HEK293 (cell line): ENCODE results near the gene RNF43.

Source experiments
- CTCF ChIA-PET: fragments of 350-600 bp; formaldehyde crosslinking; extraction: SDS; loops from one replicate; lab custom pipeline; 2021; ENCODE audit warnings: antibody characterized with exemption; lab: Yijun Ruan, JAX
- POLR2A ChIA-PET: fragments of 300-600 bp; formaldehyde crosslinking; extraction: SDS; loops from one replicate; lab custom pipeline; 2020; ENCODE audit warnings: antibody characterized with exemption, inconsistent platforms; lab: Yijun Ruan, JAX
- H3K27ac ChIP-seq: fragments of 200-500 bp; sonication (Bioruptor generic); 2 replicates; pipeline ENCODE4 v1.5.1; 2014; ENCODE audit warnings: low read depth, low read length, control low read depth, inconsistent platforms; ENCODE audit errors: extremely low read depth
- H3K36me3 ChIP-seq, 2 experiments: fragments of 200-500 bp in 1 of 2; sonication (Bioruptor generic) in 1 of 2; 1 replicate in 1 of 2; 2 replicates in 1 of 2; pipeline ENCODE4 v1.5.1; 2014 to 2017; ENCODE audit warnings: inconsistent platforms in 2 of 2, low read length in 2 of 2; ENCODE audit not compliant: control insufficient read depth in 2 of 2, insufficient read depth in 1 of 2
- H3K4me1 ChIP-seq: fragments of 200-500 bp; sonication (Bioruptor generic); 2 replicates; pipeline ENCODE4 v1.5.1; 2014; ENCODE audit warnings: mild to moderate bottlenecking, low read length, inconsistent platforms; ENCODE audit not compliant: control insufficient read depth, insufficient read depth
- H3K4me3 ChIP-seq: 2 replicates; pipeline ENCODE4 v1.5.1; 2011; ENCODE audit warnings: low read depth, mild to moderate bottlenecking, control low read depth, low read length, moderate library complexity
- H3K9me3 ChIP-seq: fragments of 200-500 bp; sonication (Bioruptor generic); 2 replicates; pipeline ENCODE4 v1.5.1; 2014; ENCODE audit warnings: low read depth, low read length, inconsistent platforms; ENCODE audit not compliant: control insufficient read depth, insufficient read depth
- ATF2 ChIP-seq: fragments of 450-650 bp; formaldehyde crosslinking; IDR thresholded peaks from 2 replicates; pipeline ENCODE4 v1.5.1; 2016; ENCODE audit warnings: missing biosample characterization, missing genetic modification characterization, low read depth
- BCL6B ChIP-seq: fragments of 450-650 bp; formaldehyde crosslinking; IDR thresholded peaks from 2 replicates; pipeline ENCODE4 v1.5.1; 2017; ENCODE audit warnings: missing biosample characterization, missing genetic modification characterization
- ELK4 ChIP-seq: IDR thresholded peaks from 2 replicates; pipeline ENCODE4 v1.6.1; 2011; ENCODE audit warnings: mild to moderate bottlenecking, low read depth, low read length, borderline replicate concordance
- GFI1B ChIP-seq: fragments of 450-650 bp; formaldehyde crosslinking; IDR thresholded peaks from 2 replicates; pipeline ENCODE4 v1.5.1; 2016; ENCODE audit warnings: missing biosample characterization, missing genetic modification characterization
- GLI4 ChIP-seq: fragments of 450-650 bp; formaldehyde crosslinking; IDR thresholded peaks from 2 replicates; pipeline ENCODE4 v1.5.1; 2016; ENCODE audit warnings: missing biosample characterization, missing genetic modification characterization
- GLIS1 ChIP-seq: fragments of 450-650 bp; formaldehyde crosslinking; IDR thresholded peaks from 2 replicates; pipeline ENCODE4 v1.5.1; 2016; ENCODE audit warnings: missing biosample characterization, missing genetic modification characterization
- INSM2 ChIP-seq: fragments of 450-650 bp; formaldehyde crosslinking; IDR thresholded peaks from 2 replicates; pipeline ENCODE4 v1.5.1; 2016; ENCODE audit warnings: missing biosample characterization, missing genetic modification characterization
- PRDM6 ChIP-seq: fragments of 450-650 bp; formaldehyde crosslinking; IDR thresholded peaks from 2 replicates; pipeline ENCODE4 v1.5.1; 2017; ENCODE audit warnings: missing biosample characterization, missing genetic modification characterization
- SCRT2 ChIP-seq: fragments of 450-650 bp; formaldehyde crosslinking; IDR thresholded peaks from 2 replicates; pipeline ENCODE4 v1.5.1; 2016; ENCODE audit warnings: missing biosample characterization, missing genetic modification characterization
- SP3 ChIP-seq: fragments of 450-650 bp; formaldehyde crosslinking; IDR thresholded peaks from 2 replicates; pipeline ENCODE4 v1.5.1; 2016; ENCODE audit warnings: missing biosample characterization, missing genetic modification characterization
- SP7 ChIP-seq: fragments of 450-650 bp; formaldehyde crosslinking; IDR thresholded peaks from 2 replicates; pipeline ENCODE4 v1.5.1; 2016; ENCODE audit warnings: missing biosample characterization, missing genetic modification characterization
- ZBTB1 ChIP-seq: fragments of 450-650 bp; formaldehyde crosslinking; IDR thresholded peaks from 2 replicates; pipeline ENCODE4 v1.5.1; 2016; ENCODE audit warnings: missing biosample characterization, missing genetic modification characterization
- ZBTB7A ChIP-seq: fragments of 450-650 bp; formaldehyde crosslinking; IDR thresholded peaks from 2 replicates; pipeline ENCODE4 v1.5.1; 2016; ENCODE audit warnings: low read depth, missing biosample characterization, missing genetic modification characterization
- ZNF18 ChIP-seq: fragments of 450-650 bp; formaldehyde crosslinking; IDR thresholded peaks from 2 replicates; pipeline ENCODE4 v1.5.1; 2016; ENCODE audit warnings: missing biosample characterization, missing genetic modification characterization
- ZNF24 ChIP-seq: fragments of 450-650 bp; formaldehyde crosslinking; IDR thresholded peaks from 2 replicates; pipeline ENCODE4 v1.5.1; 2016; ENCODE audit warnings: missing biosample characterization, missing genetic modification characterization
- ZNF529 ChIP-seq: fragments of 450-650 bp; formaldehyde crosslinking; IDR thresholded peaks from 2 replicates; pipeline ENCODE4 v1.5.1; 2017; ENCODE audit warnings: missing genetic modification characterization, missing biosample characterization; ENCODE audit not compliant: insufficient replicate concordance
- ZNF561 ChIP-seq: fragments of 450-650 bp; IDR thresholded peaks from 2 replicates; pipeline ENCODE4 v1.5.1; 2018; ENCODE audit warnings: missing biosample characterization, missing genetic modification characterization, borderline replicate concordance
- ZNF629 ChIP-seq: fragments of 450-650 bp; formaldehyde crosslinking; IDR thresholded peaks from 2 replicates; pipeline ENCODE4 v1.5.1; 2017; ENCODE audit warnings: missing biosample characterization, missing genetic modification characterization

Gene RNF43

GRCh38 chr17:58409432-58409831 is 7.9 kb downstream of the RNF43 start:
- TF ChIP-seq INSM2: no peak
- 0 out of 2 replicates have a peak, but pooled peaks have one; percentile 14 for TF ChIP-seq BCL6B (tag by site-specific recombination)
- H3K4me3 ChIP-seq: no peak overlapping the region
- ChIA-PET CTCF (interaction anchor here (0.7 to 1.4 kb wide), 4 partner anchors 58 to 629 kb away, joined by 3 to 5 read pairs (median 4); no protein-coding TSS in a partner anchor), POLR2A (interaction anchor here (1.2 kb wide), 1 partner anchor 57 kb away, joined by 11 read pairs; the partner anchor contains the start of gene SUPT4H1)
- H3K4me1 ChIP-seq: peaks cover 43% of the 10 kb centered on the region
- no peaks in the 10 kb centered on the region; a peak in 1 of 3 replicates for H3K36me3 ChIP-seq
- H3K27ac ChIP-seq: no peak overlapping the region
- H3K9me3 ChIP-seq: no peaks in the 10 kb centered on the region

- Histone ChIP-seq H3K27ac (peak overlapping the region; percentile 58), H3K4me3 (no peak overlapping the region), H3K4me1 (peaks cover 48% of the 10 kb centered on the region), H3K9me3 (no peaks in the 10 kb centered on the region), H3K36me3 (no peaks in the 10 kb centered on the region)
- ChIA-PET POLR2A (no interaction called here), CTCF (no interaction called here)
- TF ChIP-seq SP7 (tag by site-specific recombination) (0 out of 2 replicates have a peak, but pooled peaks have one; percentile 12), ZNF24 (tag by site-specific recombination) (no peak), PRDM6 (tag by site-specific recombination) (peak; percentile 67), ZNF561 (tag by site-specific recombination) (0 out of 2 replicates have a peak, but pooled peaks have one; percentile 17), ZNF529 (tag by site-specific recombination) (no peak)
These were observed 14.0 kb downstream of the RNF43 start for GRCh38 chr17:58403311-58403710.

GRCh38 chr17:58402679-58403078 is 14.7 kb downstream of the RNF43 start:
- ChIA-PET CTCF (no interaction called here), POLR2A (no interaction called here)
- Histone ChIP-seq H3K36me3 (no peaks in the 10 kb centered on the region), H3K4me1 (peaks cover 47% of the 10 kb centered on the region), H3K9me3 (no peaks in the 10 kb centered on the region), H3K4me3 (no peak overlapping the region), H3K27ac (0 out of 2 replicates have a peak overlapping the region, but pooled peaks have one; percentile 58)
- no peak for TF ChIP-seq GLI4 (tag by site-specific recombination)
- no peak for TF ChIP-seq ZBTB7A (tag by site-specific recombination)
- no peak for TF ChIP-seq ZNF18 (tag by site-specific recombination)
- peak; percentile 33; the same call in 1 of the 2 replicates for TF ChIP-seq SCRT2 (tag by site-specific recombination)
- TF ChIP-seq ZNF629 (tag by site-specific recombination): peak; percentile 62
- TF ChIP-seq INSM2: 0 out of 2 replicates have a peak, but pooled peaks have one; percentile 36
- 0 out of 2 replicates have a peak, but pooled peaks have one; percentile 23 for TF ChIP-seq GLIS1 (tag by site-specific recombination)
- TF ChIP-seq ELK4: no peak
- TF ChIP-seq GFI1B (tag by site-specific recombination): 0 out of 2 replicates have a peak, but pooled peaks have one; percentile 28
- no peak for TF ChIP-seq SP3
- peak; percentile 75 for TF ChIP-seq ATF2 (tag by site-specific recombination)
- TF ChIP-seq ZBTB1 (tag by site-specific recombination): no peak
